ENCODE measurements around the gene ASTN2.

ASTN2 gene

DNA sequence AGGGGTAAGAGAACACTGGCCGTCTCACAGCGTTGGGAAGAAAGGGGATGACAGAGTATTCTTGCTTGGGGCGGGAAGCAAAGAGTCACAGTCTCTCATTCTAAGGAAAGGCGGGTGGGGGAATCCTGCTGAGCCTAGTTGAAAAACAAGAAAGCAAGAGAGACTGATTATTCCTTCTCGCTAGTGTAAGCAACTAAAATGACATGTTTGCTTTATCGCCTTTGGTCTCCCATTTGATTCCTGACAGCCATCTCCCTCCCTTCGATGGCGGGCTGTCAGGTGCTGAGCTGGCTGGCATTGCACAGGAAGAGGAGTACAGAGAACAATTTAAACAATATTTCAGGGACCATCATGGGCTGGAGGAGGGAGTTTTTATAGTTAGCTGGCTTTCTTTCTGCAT is 331.3 kb downstream of the ASTN2 start:
- TF ChIP-seq TAF1 (IDR thresholded peaks at IDR 0.05; ENCODE audit: borderline replicate concordance, insufficient read depth, low read length) (no peak), POLR2AphosphoS5 (IDR thresholded peaks at IDR 0.05; ENCODE audit: low read depth, low read length) (no peak), FOXP2 (optimal IDR thresholded peaks at IDR 0.05; ENCODE audit: borderline replicate concordance, extremely low read depth, extremely low read length, insufficient read depth) (no peak), SIN3A (IDR thresholded peaks at IDR 0.05; ENCODE audit: borderline replicate concordance, insufficient read depth, low read length) (no peak)
- TF ChIP-seq, protein P1, sequence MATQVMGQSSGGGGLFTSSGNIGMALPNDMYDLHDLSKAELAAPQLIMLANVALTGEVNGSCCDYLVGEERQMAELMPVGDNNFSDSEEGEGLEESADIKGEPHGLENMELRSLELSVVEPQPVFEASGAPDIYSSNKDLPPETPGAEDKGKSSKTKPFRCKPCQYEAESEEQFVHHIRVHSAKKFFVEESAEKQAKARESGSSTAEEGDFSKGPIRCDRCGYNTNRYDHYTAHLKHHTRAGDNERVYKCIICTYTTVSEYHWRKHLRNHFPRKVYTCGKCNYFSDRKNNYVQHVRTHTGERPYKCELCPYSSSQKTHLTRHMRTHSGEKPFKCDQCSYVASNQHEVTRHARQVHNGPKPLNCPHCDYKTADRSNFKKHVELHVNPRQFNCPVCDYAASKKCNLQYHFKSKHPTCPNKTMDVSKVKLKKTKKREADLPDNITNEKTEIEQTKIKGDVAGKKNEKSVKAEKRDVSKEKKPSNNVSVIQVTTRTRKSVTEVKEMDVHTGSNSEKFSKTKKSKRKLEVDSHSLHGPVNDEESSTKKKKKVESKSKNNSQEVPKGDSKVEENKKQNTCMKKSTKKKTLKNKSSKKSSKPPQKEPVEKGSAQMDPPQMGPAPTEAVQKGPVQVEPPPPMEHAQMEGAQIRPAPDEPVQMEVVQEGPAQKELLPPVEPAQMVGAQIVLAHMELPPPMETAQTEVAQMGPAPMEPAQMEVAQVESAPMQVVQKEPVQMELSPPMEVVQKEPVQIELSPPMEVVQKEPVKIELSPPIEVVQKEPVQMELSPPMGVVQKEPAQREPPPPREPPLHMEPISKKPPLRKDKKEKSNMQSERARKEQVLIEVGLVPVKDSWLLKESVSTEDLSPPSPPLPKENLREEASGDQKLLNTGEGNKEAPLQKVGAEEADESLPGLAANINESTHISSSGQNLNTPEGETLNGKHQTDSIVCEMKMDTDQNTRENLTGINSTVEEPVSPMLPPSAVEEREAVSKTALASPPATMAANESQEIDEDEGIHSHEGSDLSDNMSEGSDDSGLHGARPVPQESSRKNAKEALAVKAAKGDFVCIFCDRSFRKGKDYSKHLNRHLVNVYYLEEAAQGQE (IDR thresholded peaks at IDR 0.05; ENCODE audit: insufficient read depth in 1 of 2, low read depth in 2 of 2, low read length in 2 of 2): no peak

DNA sequence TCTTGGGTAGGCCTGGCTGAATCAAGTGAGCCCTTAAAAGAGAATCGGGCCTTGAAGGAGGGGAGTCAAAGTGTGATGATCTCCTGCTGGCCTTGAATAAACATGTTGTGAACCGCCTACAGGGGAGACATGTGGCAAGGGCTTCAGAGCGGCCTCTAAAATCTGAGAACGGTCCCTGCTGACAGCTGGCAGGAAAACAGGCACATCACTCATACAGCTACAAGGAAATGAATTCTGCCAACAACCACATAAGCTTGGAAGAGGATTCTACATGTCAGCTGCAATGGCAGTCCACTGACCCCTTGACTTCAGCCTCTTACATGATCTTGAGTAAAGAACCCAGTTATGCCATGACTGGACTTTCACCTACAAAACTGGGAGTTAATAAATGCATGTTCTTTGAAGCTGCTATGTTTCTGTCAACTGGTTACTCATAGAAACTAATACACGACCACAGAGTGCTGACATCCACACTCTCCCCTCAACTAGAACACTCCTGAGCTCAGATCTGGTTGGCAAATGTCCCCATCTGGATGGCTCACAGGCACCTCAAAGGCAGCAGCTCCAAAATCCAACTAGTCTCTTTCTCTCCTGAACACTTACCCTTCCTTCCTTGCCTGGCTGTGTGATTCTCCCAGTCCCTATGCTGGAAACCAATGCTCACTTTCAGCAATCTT is 333.1 kb downstream of the ASTN2 start:
- TF ChIP-seq TAF1 (IDR thresholded peaks at IDR 0.05; ENCODE audit: borderline replicate concordance, insufficient read depth, low read length): no peak
- TF ChIP-seq, protein P1 (IDR thresholded peaks at IDR 0.05; ENCODE audit: insufficient read depth in 1 of 2, low read depth in 2 of 2, low read length in 2 of 2): no peak
- TF ChIP-seq FOXP2 (optimal IDR thresholded peaks at IDR 0.05; ENCODE audit: borderline replicate concordance, extremely low read depth, extremely low read length, insufficient read depth): no peak
- TF ChIP-seq SIN3A (IDR thresholded peaks at IDR 0.05; ENCODE audit: borderline replicate concordance, insufficient read depth, low read length): no peak
- no peak for TF ChIP-seq POLR2AphosphoS5 (IDR thresholded peaks at IDR 0.05; ENCODE audit: low read depth, low read length)

DNA sequence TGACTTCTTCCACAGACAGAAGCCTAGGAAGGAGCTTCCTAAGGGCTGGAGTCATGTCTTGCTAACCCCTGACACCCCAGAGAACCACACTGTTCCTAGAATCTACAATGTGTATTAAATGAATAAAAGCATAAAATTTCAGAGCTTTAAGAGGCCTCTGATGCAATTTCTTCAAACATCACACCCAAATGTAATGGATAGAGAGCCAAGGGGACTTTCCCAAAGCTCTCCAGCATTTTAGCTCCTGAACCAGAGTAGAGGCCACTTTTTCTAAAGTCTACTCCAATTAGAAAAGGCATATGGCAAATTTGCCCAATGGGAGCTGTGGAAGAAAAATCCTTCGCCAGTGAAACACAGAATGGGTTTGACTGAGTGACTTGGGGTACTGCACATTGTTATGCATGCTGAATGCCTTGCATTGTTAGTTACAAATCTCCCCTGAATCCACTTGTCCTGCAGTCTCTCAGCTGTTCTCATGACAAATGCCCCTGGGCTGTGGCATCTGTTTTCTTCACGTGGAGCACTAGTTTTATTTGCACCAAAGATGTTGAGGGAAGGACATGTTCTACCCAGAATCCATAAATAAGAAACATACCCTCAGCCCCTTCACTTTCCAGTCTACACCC is 334.0 kb downstream of the ASTN2 start:
- no peak for TF ChIP-seq FOXP2 (optimal IDR thresholded peaks at IDR 0.05; ENCODE audit: borderline replicate concordance, extremely low read depth, extremely low read length, insufficient read depth)
- no peak for TF ChIP-seq SIN3A (IDR thresholded peaks at IDR 0.05; ENCODE audit: borderline replicate concordance, insufficient read depth, low read length)
- TF ChIP-seq POLR2AphosphoS5 (IDR thresholded peaks at IDR 0.05; ENCODE audit: low read depth, low read length): no peak
- TF ChIP-seq, protein P1 (IDR thresholded peaks at IDR 0.05; ENCODE audit: insufficient read depth in 1 of 2, low read depth in 2 of 2, low read length in 2 of 2): no peak
- no peak for TF ChIP-seq TAF1 (IDR thresholded peaks at IDR 0.05; ENCODE audit: borderline replicate concordance, insufficient read depth, low read length)

DNA sequence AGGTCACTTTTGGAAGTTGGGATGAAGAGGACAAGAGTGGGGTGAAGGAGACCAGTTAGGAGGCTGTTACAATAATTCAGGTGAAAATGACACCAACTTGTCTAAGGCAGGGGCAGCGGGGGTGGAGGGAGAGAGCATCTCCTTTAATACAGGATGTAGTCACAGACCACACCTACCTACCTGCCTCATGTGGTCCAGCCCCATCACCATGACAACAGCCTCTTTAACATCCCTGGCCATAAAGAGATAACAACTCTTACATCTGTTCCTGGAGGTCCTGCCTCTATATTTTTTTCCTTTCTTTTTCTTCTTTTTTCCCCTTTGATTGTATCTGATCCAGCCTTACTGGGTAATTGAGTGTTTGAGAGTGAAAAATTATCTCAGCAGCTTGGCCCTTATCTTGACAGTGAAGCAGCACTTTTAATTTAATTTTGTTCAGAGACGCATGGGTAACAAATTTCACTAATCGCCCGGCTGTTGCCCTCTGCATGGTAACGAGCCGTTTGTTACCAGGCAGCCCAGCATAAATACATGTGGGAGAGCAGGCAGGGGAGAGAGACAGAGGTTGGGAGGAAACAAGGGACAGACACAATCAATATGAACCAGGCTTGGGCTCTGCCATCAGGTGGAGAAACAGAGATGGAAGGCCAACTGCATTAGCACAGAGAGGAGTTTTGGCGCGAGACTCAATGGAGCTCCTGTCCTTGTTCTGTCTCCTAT is 338.1 kb downstream of the ASTN2 start:
- TF ChIP-seq, protein P1 (IDR thresholded peaks at IDR 0.05; ENCODE audit: insufficient read depth in 1 of 2, low read depth in 2 of 2, low read length in 2 of 2): no peak
- TF ChIP-seq FOXP2 (optimal IDR thresholded peaks at IDR 0.05; ENCODE audit: borderline replicate concordance, extremely low read depth, extremely low read length, insufficient read depth) (no peak), SIN3A (IDR thresholded peaks at IDR 0.05; ENCODE audit: borderline replicate concordance, insufficient read depth, low read length) (no peak), POLR2AphosphoS5 (IDR thresholded peaks at IDR 0.05; ENCODE audit: low read depth, low read length) (no peak), TAF1 (IDR thresholded peaks at IDR 0.05; ENCODE audit: borderline replicate concordance, insufficient read depth, low read length) (no peak)

Data from PFSK-1 (cell line).